ENCODE data around the gene CSRP1. TPM values are rescaled to one million over a fixed set of nuclear protein-coding genes. Genes with fewer than 3 reads are reported as not detected.

The CSRP1 gene
- total RNA-seq, 4 donors from 2014 or later, result 22.7 to 91.1 (median 68.9) TPM

DNA sequence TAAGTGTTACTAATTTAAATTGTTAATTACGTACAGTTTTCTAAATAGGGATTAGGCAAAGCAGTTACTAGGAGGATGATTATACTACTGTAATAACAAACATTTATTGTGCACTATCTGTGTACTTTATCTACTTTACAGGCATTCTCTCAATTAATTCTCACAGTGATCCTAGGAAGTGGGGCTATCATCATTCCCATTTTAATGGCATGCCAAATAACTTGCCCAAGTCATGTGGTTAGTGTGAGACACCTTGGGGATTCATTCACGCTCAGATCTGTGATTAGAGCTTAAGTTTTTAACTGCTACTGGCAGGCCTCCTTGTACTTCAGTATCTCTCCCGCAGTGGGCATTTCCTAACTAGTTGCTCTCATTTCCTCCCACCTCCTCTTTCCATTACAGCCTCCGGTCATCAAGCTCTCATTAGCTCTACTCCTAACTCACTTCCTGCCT, 49.4 kb downstream of the CSRP1 start:
- Histone ChIP-seq H3K9me3 (no peaks in the 10 kb centered on the region), H3K27me3 (no peaks in the 10 kb centered on the region), H3K36me3 (no peaks in the 10 kb centered on the region), H3K4me1 (peaks cover 49 to 61% of the 10 kb centered on the region in 2 donors), H3K27ac (peak overlapping the region; percentile 92 to 100 (median 100)), H3K4me3 (peak overlapping the region in 2 of 4 donors; percentile 14 to 15)
- ATAC-seq (no peak), DNase-seq (peak in 1 of 2 donors; percentile 13)
- intact Hi-C loops (cut with DNase I; ENCODE audit: low total_unique reads) (no loop called here), in situ Hi-C loops (cut with MboI; ENCODE audit: low sequenced_read_pairs in 4 of 4) (no loop called here)
- TF ChIP-seq POLR2A (IDR thresholded peaks at IDR 0.05), result no peak
- TF ChIP-seq, protein P1, sequence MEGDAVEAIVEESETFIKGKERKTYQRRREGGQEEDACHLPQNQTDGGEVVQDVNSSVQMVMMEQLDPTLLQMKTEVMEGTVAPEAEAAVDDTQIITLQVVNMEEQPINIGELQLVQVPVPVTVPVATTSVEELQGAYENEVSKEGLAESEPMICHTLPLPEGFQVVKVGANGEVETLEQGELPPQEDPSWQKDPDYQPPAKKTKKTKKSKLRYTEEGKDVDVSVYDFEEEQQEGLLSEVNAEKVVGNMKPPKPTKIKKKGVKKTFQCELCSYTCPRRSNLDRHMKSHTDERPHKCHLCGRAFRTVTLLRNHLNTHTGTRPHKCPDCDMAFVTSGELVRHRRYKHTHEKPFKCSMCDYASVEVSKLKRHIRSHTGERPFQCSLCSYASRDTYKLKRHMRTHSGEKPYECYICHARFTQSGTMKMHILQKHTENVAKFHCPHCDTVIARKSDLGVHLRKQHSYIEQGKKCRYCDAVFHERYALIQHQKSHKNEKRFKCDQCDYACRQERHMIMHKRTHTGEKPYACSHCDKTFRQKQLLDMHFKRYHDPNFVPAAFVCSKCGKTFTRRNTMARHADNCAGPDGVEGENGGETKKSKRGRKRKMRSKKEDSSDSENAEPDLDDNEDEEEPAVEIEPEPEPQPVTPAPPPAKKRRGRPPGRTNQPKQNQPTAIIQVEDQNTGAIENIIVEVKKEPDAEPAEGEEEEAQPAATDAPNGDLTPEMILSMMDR (IDR thresholded peaks at IDR 0.05 in 4 of 5, conservative IDR thresholded peaks at IDR 0.05 in 1 of 5), result no peak

DNA sequence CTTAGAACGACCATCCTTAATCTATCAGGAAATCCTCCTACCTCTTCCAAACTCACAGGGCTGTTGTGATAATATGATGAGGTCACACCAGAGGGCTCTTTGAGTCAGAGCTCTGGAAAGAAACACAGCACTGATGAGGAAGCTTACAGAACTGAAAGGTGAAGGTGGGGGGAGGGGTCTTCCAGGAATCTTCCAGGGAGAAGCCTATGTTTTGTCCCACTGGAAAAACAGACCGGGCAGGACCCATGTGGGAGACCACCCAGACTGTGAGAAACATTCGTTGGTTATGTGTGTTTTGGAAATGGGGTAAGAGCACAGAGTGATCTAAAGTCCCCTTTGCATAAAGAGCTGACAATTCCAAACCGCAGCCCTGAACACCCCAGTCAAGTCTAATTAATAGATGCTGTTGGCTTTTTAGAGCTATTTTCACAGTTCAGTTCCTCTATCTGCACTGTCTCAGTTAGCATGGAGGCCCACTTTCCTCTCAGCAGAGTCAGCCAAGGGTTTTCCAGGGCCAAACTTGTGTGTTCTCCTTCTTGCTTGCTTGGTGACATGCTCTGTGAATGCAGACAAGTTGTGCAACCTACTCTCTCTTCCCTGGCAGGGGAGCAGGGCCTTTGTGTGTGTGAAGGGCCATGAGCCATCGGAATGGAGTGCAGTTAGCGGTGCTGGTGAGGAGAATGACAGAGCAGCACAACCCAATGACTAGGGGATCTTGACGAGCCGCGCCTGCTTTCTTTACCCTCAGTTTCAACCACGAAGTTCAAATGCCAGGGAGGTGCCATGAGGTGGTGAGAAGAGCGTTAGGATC, 50.2 kb downstream of the CSRP1 start:
- Histone ChIP-seq H3K36me3 (no peaks in the 10 kb centered on the region), H3K4me1 (peaks cover 41 to 55% of the 10 kb centered on the region in 2 donors), H3K9me3 (no peaks in the 10 kb centered on the region), H3K27me3 (no peaks in the 10 kb centered on the region), H3K4me3 (peak overlapping the region in 2 of 4 donors; percentile 14 to 15), H3K27ac (peak overlapping the region; percentile 92 to 100 (median 100))
- in situ Hi-C loops (cut with MboI; ENCODE audit: low sequenced_read_pairs in 4 of 4) (no loop called here), intact Hi-C loops (cut with DNase I; ENCODE audit: low total_unique reads) (no loop called here)
- DNase-seq (peak; percentile 89 to 95), ATAC-seq (peak; percentile 68 to 79)
- peak in 1 of 2 donors; percentile 45 for TF ChIP-seq POLR2A (IDR thresholded peaks at IDR 0.05)
- TF ChIP-seq, protein P1 (IDR thresholded peaks at IDR 0.05 in 4 of 5, conservative IDR thresholded peaks at IDR 0.05 in 1 of 5), result no peak

DNA sequence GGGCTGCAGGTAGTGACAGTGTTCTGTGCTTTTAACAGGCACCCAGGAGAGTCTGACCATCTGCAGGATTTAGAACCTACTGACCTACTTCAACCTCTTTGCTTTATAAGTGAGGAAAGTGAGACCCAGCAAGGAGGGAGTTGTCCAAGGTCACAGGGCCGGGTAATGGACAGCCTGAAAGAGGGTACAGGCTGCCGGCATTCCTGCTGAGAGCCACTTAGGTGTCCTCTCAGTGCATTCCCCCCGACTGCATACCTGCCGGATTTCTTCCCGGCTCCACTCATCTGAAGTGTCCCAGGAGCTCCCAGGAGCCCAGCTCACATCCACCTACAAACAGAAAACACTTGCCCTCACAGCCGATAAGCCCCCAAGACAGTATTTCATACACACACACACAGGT, 51.8 kb downstream of the CSRP1 start:
- no peaks in the 10 kb centered on the region for H3K9me3 ChIP-seq
- H3K4me1 ChIP-seq, result peaks cover 38 to 48% of the 10 kb centered on the region in 2 donors
- TF ChIP-seq, protein P1 (IDR thresholded peaks at IDR 0.05 in 4 of 5, conservative IDR thresholded peaks at IDR 0.05 in 1 of 5), result no peak
- TF ChIP-seq POLR2A (IDR thresholded peaks at IDR 0.05), result no peak
- peak overlapping the region in 3 of 4 donors; percentile 92 to 100 (median 100) for H3K27ac ChIP-seq
- H3K4me3 ChIP-seq, result no peak overlapping the region
- DNase-seq (no peak), ATAC-seq (no peak)
- in situ Hi-C loops (cut with MboI; ENCODE audit: low sequenced_read_pairs in 4 of 4), result no loop called here
- no peaks in the 10 kb centered on the region for H3K36me3 ChIP-seq
- intact Hi-C loops (cut with DNase I; ENCODE audit: low total_unique reads), result no loop called here
- H3K27me3 ChIP-seq, result no peaks in the 10 kb centered on the region

DNA sequence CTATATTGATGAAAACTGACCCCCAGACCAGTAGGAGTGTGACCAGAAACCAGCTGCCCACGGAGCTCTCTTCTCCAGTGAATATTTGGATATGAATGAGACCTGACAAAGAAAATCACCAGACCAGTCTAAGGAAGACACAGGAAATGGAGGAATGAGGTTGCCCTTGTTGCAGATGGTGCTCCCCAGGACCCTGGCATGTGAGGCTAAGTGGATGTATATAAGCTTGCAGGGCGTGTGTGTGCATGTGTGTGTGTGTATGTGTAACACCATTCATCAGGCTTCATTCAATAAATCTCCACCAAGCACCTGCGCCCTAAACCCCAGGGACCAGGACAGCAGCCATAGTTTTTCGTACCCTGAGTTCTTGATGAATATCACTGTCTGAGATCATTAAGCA, 52.3 kb downstream of the CSRP1 start:
- ATAC-seq, result no peak
- in situ Hi-C loops (cut with MboI; ENCODE audit: low sequenced_read_pairs in 4 of 4), result no loop called here
- Histone ChIP-seq H3K4me3 (no peak overlapping the region), H3K4me1 (peaks cover 39 to 46% of the 10 kb centered on the region in 2 donors), H3K27ac (no peak overlapping the region), H3K9me3 (no peaks in the 10 kb centered on the region), H3K36me3 (no peaks in the 10 kb centered on the region), H3K27me3 (no peaks in the 10 kb centered on the region)
- TF ChIP-seq, protein P1 (IDR thresholded peaks at IDR 0.05 in 4 of 5, conservative IDR thresholded peaks at IDR 0.05 in 1 of 5), result no peak
- no peak for TF ChIP-seq POLR2A (IDR thresholded peaks at IDR 0.05)
- intact Hi-C loops (cut with DNase I; ENCODE audit: low total_unique reads), result no loop called here
- DNase-seq, result no peak

Data from gastrocnemius medialis (tissue), 4 donors.